Posterior vena cava (tissue), 2 donors: Measurements from ENCODE around the gene MROH7. TPM values are rescaled to one million over a fixed set of nuclear protein-coding genes. Genes with fewer than 3 reads are reported as not detected.

Experiments used
- DNase-seq: peaks from one replicate; pipeline ENCODE4 v3.0.0-alpha.2; 2020; ENCODE audit warnings: low spot score
- intact Hi-C, 2 donors: fragments of 100-400 bp; cut with DNase I; formaldehyde crosslinking; loops; one replicate each; pipeline versions ENCODE4 v1.14.1 to v1.14.2; 2022 to 2023
- total RNA-seq, 2 donors: library from RNA; stranded (reverse); fragmentation: NEBNext Ultra II Directional; extraction: Animal tissue kit (Norgen Biotek cat#: 25700); gene quantifications; one replicate each; pipeline ENCODE4 v1.2.1, GENCODE V29; 2021
- donor health status: DM: yes; HTN: yes; CAD: no.
- donor health status: DM: yes; HTN: yes; CAD: no.

The MROH7 gene
- total RNA-seq, 2 donors from 2014 or later: 2.5 to 4.8 TPM

- intact Hi-C loops: no loop called here
- DNase-seq: no peak
Observed at GRCh38 chr1:54754486-54755285, 113.1 kb downstream of the MROH7 start.

GRCh38 chr1:54757833-54758232 is 116.2 kb downstream of the MROH7 start:
- intact Hi-C loops: no loop called here
- DNase-seq: peak; percentile 71

GRCh38 chr1:54758678-54759348 is 117.2 kb downstream of the MROH7 start:
- peak; percentile 70 for DNase-seq
- intact Hi-C loops: no loop called here

Other genes starting within 250 kb of the MROH7 start
- gene SSBP3, start 235.4 kb upstream of the MROH7 start, total RNA-seq: 10 to 100 TPM; 41.8 to 56.1 TPM
- 10 to 100 TPM in 1 of 2 donors, 1 to 10 TPM in 1; 6.5 to 10.3 TPM for gene ACOT11, start 93.6 kb upstream of the MROH7 start, total RNA-seq
- gene FAM151A, start 18.3 kb upstream of the MROH7 start, total RNA-seq: not detected
- gene TTC4, start 74.1 kb downstream of the MROH7 start, total RNA-seq: 10 to 100 TPM; 13.9 to 16.8 TPM
- gene PARS2, start 122.7 kb downstream of the MROH7 start, total RNA-seq: 1 to 10 TPM; 2.3 to 2.8 TPM
- gene TTC22, start 159.5 kb downstream of the MROH7 start, total RNA-seq: under 1 TPM in 1 of 2 donors, not detected in 1; 0.05 TPM
- 10 to 100 TPM in 1 of 2 donors, 1 to 10 TPM in 1; 8.0 to 27.1 TPM for gene DHCR24, start 245.4 kb downstream of the MROH7 start, total RNA-seq